Liver (tissue), 9 donors: Measurements from ENCODE around the gene DCHS2. TPM values are rescaled to one million over a fixed set of nuclear protein-coding genes. Genes with fewer than 3 reads are reported as not detected.

Experiments
- DNase-seq: peaks from one replicate; pipeline ENCODE4 v3.0.0-alpha.2; 2017; ENCODE audit warnings: low spot score
- H3K27ac ChIP-seq, 2 donors: one replicate each; pipeline ENCODE4 v1.7.0; 2013; ENCODE audit warnings: inconsistent platforms in 2 of 2, low read length in 2 of 2, control low read depth in 1 of 2, low read depth in 1 of 2, mild to moderate bottlenecking in 1 of 2
- H3K27me3 ChIP-seq, 4 donors: one replicate each; pipeline versions ENCODE4 v1.6.1 to v1.7.0; 2013; ENCODE audit warnings: low read length in 3 of 4, inconsistent platforms in 1 of 4, mild to moderate bottlenecking in 1 of 4, moderate library complexity in 1 of 4; ENCODE audit not compliant: control insufficient read depth in 4 of 4, insufficient read depth in 4 of 4
- H3K36me3 ChIP-seq, 4 donors: one replicate each; pipeline versions ENCODE4 v1.6.1 to v1.7.0; 2013; ENCODE audit warnings: low read length in 3 of 4, mild to moderate bottlenecking in 3 of 4, low read depth in 1 of 4, moderate library complexity in 1 of 4; ENCODE audit not compliant: control insufficient read depth in 4 of 4, insufficient read depth in 3 of 4
- H3K4me1 ChIP-seq, 4 donors: one replicate each; pipeline versions ENCODE4 v1.6.1 to v1.7.0; 2013; ENCODE audit warnings: low read length in 3 of 4, mild to moderate bottlenecking in 3 of 4, moderate library complexity in 1 of 4; ENCODE audit not compliant: control insufficient read depth in 4 of 4, insufficient read depth in 4 of 4
- H3K4me3 ChIP-seq, 3 donors: one replicate each; pipeline versions ENCODE4 v1.6.1 to v1.7.0; 2013; ENCODE audit warnings: low read length in 3 of 3, control low read depth in 1 of 3, low read depth in 1 of 3, mild to moderate bottlenecking in 1 of 3
- H3K9ac ChIP-seq, 2 donors: one replicate each; pipeline ENCODE4 v1.7.0; 2013; ENCODE audit warnings: low read length in 2 of 2, mild to moderate bottlenecking in 2 of 2, moderate library complexity in 2 of 2, control low read depth in 1 of 2, low read depth in 1 of 2
- H3K9me3 ChIP-seq, 4 donors: one replicate each; pipeline versions ENCODE4 v1.6.1 to v1.7.0; 2013; ENCODE audit warnings: low read length in 3 of 4; ENCODE audit not compliant: control insufficient read depth in 4 of 4
- ATF3 ChIP-seq: IDR thresholded peaks from 2 replicates; pipeline ENCODE4 v1.6.1; 2016; ENCODE audit warnings: antibody characterized with exemption
- CTCF ChIP-seq: fragments of 150-350 bp; IDR thresholded peaks from 2 replicates; pipeline ENCODE4 v1.5.1; 2017; ENCODE audit warnings: improper control_type of control experiment, low read depth, low read length; ENCODE audit not compliant: missing input control
- EGR1 ChIP-seq, 2 donors: IDR thresholded peaks; 2 replicates each; pipeline ENCODE4 v1.6.1; 2016 to 2018; ENCODE audit warnings: antibody characterized with exemption in 2 of 2, low read depth in 2 of 2
- GABPA ChIP-seq, 2 donors: IDR thresholded peaks in 1 of 2; conservative IDR thresholded peaks in 1 of 2; 2 replicates each; pipeline ENCODE4 v1.6.1; 2016; ENCODE audit warnings: antibody characterized with exemption in 2 of 2, mild to moderate bottlenecking in 1 of 2, moderate library complexity in 1 of 2
- HNF4A ChIP-seq, 2 donors: conservative IDR thresholded peaks; 2 replicates each; pipeline ENCODE4 v1.6.1; 2016; ENCODE audit warnings: antibody characterized with exemption in 2 of 2, mild to moderate bottlenecking in 2 of 2
- HNF4G ChIP-seq: IDR thresholded peaks from 2 replicates; pipeline ENCODE4 v1.6.1; 2016; ENCODE audit warnings: antibody characterized with exemption
- JUND ChIP-seq, 2 donors: IDR thresholded peaks; 2 replicates each; pipeline ENCODE4 v1.6.1; 2016; ENCODE audit warnings: antibody characterized with exemption in 2 of 2
- MAX ChIP-seq: IDR thresholded peaks from 2 replicates; pipeline ENCODE4 v1.6.1; 2016; ENCODE audit warnings: antibody characterized with exemption
- NR2F2 ChIP-seq: IDR thresholded peaks from 2 replicates; pipeline ENCODE4 v1.6.1; 2016; ENCODE audit warnings: antibody characterized with exemption
- RAD21 ChIP-seq, 2 donors: IDR thresholded peaks; 2 replicates each; pipeline ENCODE4 v1.6.1; 2016; ENCODE audit warnings: antibody characterized with exemption in 2 of 2, mild to moderate bottlenecking in 2 of 2
- REST ChIP-seq: IDR thresholded peaks from 2 replicates; pipeline ENCODE4 v1.6.1; 2016; ENCODE audit warnings: antibody characterized with exemption, mild to moderate bottlenecking
- SP1 ChIP-seq: IDR thresholded peaks from 2 replicates; pipeline ENCODE4 v1.6.1; 2018; ENCODE audit warnings: antibody characterized with exemption, mild to moderate bottlenecking
- TAF1 ChIP-seq: conservative IDR thresholded peaks from 2 replicates; pipeline ENCODE4 v1.6.1; 2016; ENCODE audit warnings: antibody characterized with exemption, mild to moderate bottlenecking
- YY1 ChIP-seq: IDR thresholded peaks from 2 replicates; pipeline ENCODE4 v1.6.1; 2016; ENCODE audit warnings: antibody characterized with exemption, mild to moderate bottlenecking
- ZBTB33 ChIP-seq: IDR thresholded peaks from 2 replicates; pipeline ENCODE4 v1.6.1; 2016; ENCODE audit warnings: antibody characterized with exemption
- WGBS: extraction: QIAGEN DNeasy Blood & Tissue Kit; methylation state at CpG from one replicate; pipeline ENCODE4 v1.1.7; 2013; 5-methylcytosine and 5-hydroxymethylcytosine counted together
- polyA plus RNA-seq, 2 donors: library from polyadenylated mRNA; stranded (reverse) in 1 of 2; unstranded in 1 of 2; fragments of 200-250 nt in 1 of 2; fragments of >200 nt in 1 of 2; fragmentation: Nextera tagmentation in 1 of 2; extraction: Ambion mirVana in 1 of 2; gene quantifications; one replicate each; pipeline versions ENCODE4 v1.2.1 to v1.2.3, GENCODE V29; 2013 to 2015
- total RNA-seq, 2 donors: library from RNA; depleted of rRNA; stranded (reverse); fragments of >200 nt; gene quantifications; one replicate each; pipeline ENCODE4 v1.2.3, GENCODE V29; 2014
- donor health status: healthy.
- donor health status: healthy.
- donor health status: healthy.
- donor health status: healthy.
- donor health status: healthy.

Gene DCHS2
- total and polyA plus RNA-seq, 4 donors, result 0.07 to 0.50 (median 0.09) TPM; not detected in 1

- WGBS, result 56% methylated on average over 2 of the region's 2 CpGs
- Histone ChIP-seq H3K9ac (no peak overlapping the region), H3K27ac (no peak overlapping the region), H3K36me3 (no peaks in the 10 kb centered on the region), H3K27me3 (no peaks in the 10 kb centered on the region), H3K9me3 (peaks cover 0 to 5% (median 0%) of the 10 kb centered on the region in 4 donors), H3K4me1 (no peaks in the 10 kb centered on the region), H3K4me3 (no peak overlapping the region)
- DNase-seq, result no peak
- TF ChIP-seq HNF4G, result no peak
- no peak for TF ChIP-seq TAF1
- no peak for TF ChIP-seq ZBTB33
- no peak for TF ChIP-seq REST
- no peak for TF ChIP-seq ATF3
- TF ChIP-seq MAX, result no peak
- no peak for TF ChIP-seq RAD21 (IDR thresholded peaks at IDR 0.05)
- no peak for TF ChIP-seq GABPA (IDR thresholded peaks at IDR 0.05 in 1 of 2, conservative IDR thresholded peaks at IDR 0.05 in 1 of 2)
- no peak for TF ChIP-seq YY1
- TF ChIP-seq JUND (IDR thresholded peaks at IDR 0.05), result no peak
- no peak for TF ChIP-seq SP1
- TF ChIP-seq CTCF, result no peak
- no peak for TF ChIP-seq NR2F2
- no peak for TF ChIP-seq EGR1 (IDR thresholded peaks at IDR 0.05; ENCODE audit: low read depth in 2 of 2)
- TF ChIP-seq HNF4A (conservative IDR thresholded peaks at IDR 0.05), result no peak
Observed at GRCh38 chr4:154317201-154317999, 174.2 kb downstream of the DCHS2 start.
